Breast epithelium (tissue), 3 donors: Measurements from ENCODE around the gene DOCK9.

Experiments
- CTCF ChIP-seq, 3 donors: fragments of 450-650 bp; IDR thresholded peaks; one replicate each; pipeline ENCODE4 v1.5.1; 2016 to 2017; ENCODE audit warnings: antibody characterized with exemption in 3 of 3, mild to moderate bottlenecking in 3 of 3, moderate library complexity in 3 of 3
- POLR2A ChIP-seq: fragments of 450-650 bp; IDR thresholded peaks from one replicate; pipeline ENCODE4 v1.6.1; 2016; ENCODE audit warnings: antibody characterized with exemption, mild to moderate bottlenecking, moderate library complexity
- POLR2AphosphoS5 ChIP-seq, 3 donors: sonication (generic); formaldehyde crosslinking; IDR thresholded peaks; one replicate each; pipeline ENCODE4 v1.6.1; 2017; ENCODE audit warnings: antibody characterized with exemption in 3 of 3

GRCh38 chr13:98846521-98846920 is 131.3 kb downstream of the DOCK9 start:
- no peak for TF ChIP-seq POLR2A
- TF ChIP-seq CTCF (IDR thresholded peaks at IDR 0.05): no peak
- TF ChIP-seq POLR2AphosphoS5 (IDR thresholded peaks at IDR 0.05): no peak
